ENCODE results near the gene OR13F1. TPM values are rescaled to one million over a fixed set of nuclear protein-coding genes. Genes with fewer than 3 reads are reported as not detected.
"Not testable (repeated sequence)": the region's sequence is repeated elsewhere in the genome, so short reads cannot be mapped to it uniquely, and the experiment has no call there.

The OR13F1 gene
- total RNA-seq, 1 donor from 2014 or later = not detected

GRCh38 chr9:104485014-104485413 lies 19.0 kb upstream of the OR13F1 start:
- no peak for TF ChIP-seq CTCF (conservative IDR thresholded peaks at IDR 0.05)
- no peak overlapping the region for H3K27ac Mint-ChIP-seq (ENCODE audit: unreplicated experiment)
- H3K9me3 Mint-ChIP-seq = no peaks in the 10 kb centered on the region
- H3K4me1 Mint-ChIP-seq = no peaks in the 10 kb centered on the region
- H3K27me3 Mint-ChIP-seq (ENCODE audit: low read depth) = no peaks in the 10 kb centered on the region
- no peaks in the 10 kb centered on the region for H3K36me3 Mint-ChIP-seq (ENCODE audit: low read depth)
- H3K4me3 Mint-ChIP-seq = no peak overlapping the region
- DNase-seq (ENCODE audit: low read depth, low spot score) = no peak

- no peaks in the 10 kb centered on the region for H3K4me1 Mint-ChIP-seq
- no peaks in the 10 kb centered on the region for H3K36me3 Mint-ChIP-seq (ENCODE audit: low read depth)
- no peak overlapping the region for H3K27ac Mint-ChIP-seq (ENCODE audit: unreplicated experiment)
- TF ChIP-seq CTCF (conservative IDR thresholded peaks at IDR 0.05) = peak; percentile 47
- no peak for DNase-seq (ENCODE audit: low read depth, low spot score)
- no peaks in the 10 kb centered on the region for H3K9me3 Mint-ChIP-seq
- no peak overlapping the region for H3K4me3 Mint-ChIP-seq
- H3K27me3 Mint-ChIP-seq (ENCODE audit: low read depth) = no peaks in the 10 kb centered on the region
Measured at GRCh38 chr9:104494808-104495207, 9.3 kb upstream of the OR13F1 start.

GRCh38 chr9:104503440-104503839 lies 623 bp upstream of the OR13F1 start:
- Mint-ChIP-seq H3K27ac (ENCODE audit: unreplicated experiment) (no peak overlapping the region), H3K9me3 (no peaks in the 10 kb centered on the region), H3K27me3 (ENCODE audit: low read depth) (peaks cover 16% of the 10 kb centered on the region), H3K36me3 (ENCODE audit: low read depth) (no peaks in the 10 kb centered on the region), H3K4me3 (no peak overlapping the region), H3K4me1 (no peaks in the 10 kb centered on the region)
- DNase-seq (ENCODE audit: low read depth, low spot score) = no peak
- no peak for TF ChIP-seq CTCF (conservative IDR thresholded peaks at IDR 0.05)

- Mint-ChIP-seq H3K4me1 (no peaks in the 10 kb centered on the region), H3K9me3 (peaks cover 4% of the 10 kb centered on the region), H3K36me3 (ENCODE audit: low read depth) (no peaks in the 10 kb centered on the region), H3K27me3 (ENCODE audit: low read depth) (peaks cover 16% of the 10 kb centered on the region), H3K27ac (ENCODE audit: unreplicated experiment) (no peak overlapping the region), H3K4me3 (no peak overlapping the region)
- TF ChIP-seq CTCF (conservative IDR thresholded peaks at IDR 0.05) = no peak
- no peak for DNase-seq (ENCODE audit: low read depth, low spot score)
Measured at GRCh38 chr9:104506565-104506964, 2.5 kb downstream of the OR13F1 start.

- no peaks in the 10 kb centered on the region for H3K36me3 Mint-ChIP-seq (ENCODE audit: low read depth)
- peaks cover 5% of the 10 kb centered on the region for H3K4me1 Mint-ChIP-seq
- no peak overlapping the region for H3K27ac Mint-ChIP-seq (ENCODE audit: unreplicated experiment)
- DNase-seq (ENCODE audit: low read depth, low spot score) = no peak
- no peak for TF ChIP-seq CTCF (conservative IDR thresholded peaks at IDR 0.05)
- H3K27me3 Mint-ChIP-seq (ENCODE audit: low read depth) = peaks cover 2% of the 10 kb centered on the region
- no peak overlapping the region for H3K4me3 Mint-ChIP-seq
- H3K9me3 Mint-ChIP-seq = peaks cover 4% of the 10 kb centered on the region
Measured at GRCh38 chr9:104514901-104515300, 10.8 kb downstream of the OR13F1 start.

- not testable (repeated sequence) for H3K27ac Mint-ChIP-seq (ENCODE audit: unreplicated experiment); H3K4me1 Mint-ChIP-seq; H3K36me3 Mint-ChIP-seq (ENCODE audit: low read depth); H3K4me3 Mint-ChIP-seq; H3K27me3 Mint-ChIP-seq (ENCODE audit: low read depth); H3K9me3 Mint-ChIP-seq; DNase-seq (ENCODE audit: low read depth, low spot score)
Measured at GRCh38 chr9:104520241-104520640, 16.2 kb downstream of the OR13F1 start.

All from neural crest cell (in vitro differentiated cells).